Liver (tissue), 9 donors: ENCODE data around the gene MOB1A. TPM values are rescaled to one million over a fixed set of nuclear protein-coding genes. Genes with fewer than 3 reads are reported as not detected.

Experiments used
- DNase-seq: peaks from one replicate; pipeline ENCODE4 v3.0.0-alpha.2; 2017; ENCODE audit warnings: low spot score
- H3K27ac ChIP-seq, 2 donors: one replicate each; pipeline ENCODE4 v1.7.0; 2013; ENCODE audit warnings: inconsistent platforms in 2 of 2, low read length in 2 of 2, control low read depth in 1 of 2, low read depth in 1 of 2, mild to moderate bottlenecking in 1 of 2
- H3K27me3 ChIP-seq, 4 donors: one replicate each; pipeline versions ENCODE4 v1.6.1 to v1.7.0; 2013; ENCODE audit warnings: low read length in 3 of 4, inconsistent platforms in 1 of 4, mild to moderate bottlenecking in 1 of 4, moderate library complexity in 1 of 4; ENCODE audit not compliant: control insufficient read depth in 4 of 4, insufficient read depth in 4 of 4
- H3K36me3 ChIP-seq, 4 donors: one replicate each; pipeline versions ENCODE4 v1.6.1 to v1.7.0; 2013; ENCODE audit warnings: low read length in 3 of 4, mild to moderate bottlenecking in 3 of 4, low read depth in 1 of 4, moderate library complexity in 1 of 4; ENCODE audit not compliant: control insufficient read depth in 4 of 4, insufficient read depth in 3 of 4
- H3K4me1 ChIP-seq, 4 donors: one replicate each; pipeline versions ENCODE4 v1.6.1 to v1.7.0; 2013; ENCODE audit warnings: low read length in 3 of 4, mild to moderate bottlenecking in 3 of 4, moderate library complexity in 1 of 4; ENCODE audit not compliant: control insufficient read depth in 4 of 4, insufficient read depth in 4 of 4
- H3K4me3 ChIP-seq, 3 donors: one replicate each; pipeline versions ENCODE4 v1.6.1 to v1.7.0; 2013; ENCODE audit warnings: low read length in 3 of 3, control low read depth in 1 of 3, low read depth in 1 of 3, mild to moderate bottlenecking in 1 of 3
- H3K9ac ChIP-seq, 2 donors: one replicate each; pipeline ENCODE4 v1.7.0; 2013; ENCODE audit warnings: low read length in 2 of 2, mild to moderate bottlenecking in 2 of 2, moderate library complexity in 2 of 2, control low read depth in 1 of 2, low read depth in 1 of 2
- H3K9me3 ChIP-seq, 4 donors: one replicate each; pipeline versions ENCODE4 v1.6.1 to v1.7.0; 2013; ENCODE audit warnings: low read length in 3 of 4; ENCODE audit not compliant: control insufficient read depth in 4 of 4
- ATF3 ChIP-seq: IDR thresholded peaks from 2 replicates; pipeline ENCODE4 v1.6.1; 2016; ENCODE audit warnings: antibody characterized with exemption
- FOXA1 ChIP-seq: IDR thresholded peaks from 2 replicates; pipeline ENCODE4 v1.6.1; 2016; ENCODE audit warnings: antibody characterized with exemption
- FOXA2 ChIP-seq: IDR thresholded peaks from 2 replicates; pipeline ENCODE4 v1.6.1; 2016; ENCODE audit warnings: antibody characterized with exemption
- GABPA ChIP-seq, 2 donors: IDR thresholded peaks in 1 of 2; conservative IDR thresholded peaks in 1 of 2; 2 replicates each; pipeline ENCODE4 v1.6.1; 2016; ENCODE audit warnings: antibody characterized with exemption in 2 of 2, mild to moderate bottlenecking in 1 of 2, moderate library complexity in 1 of 2
- HNF4G ChIP-seq: IDR thresholded peaks from 2 replicates; pipeline ENCODE4 v1.6.1; 2016; ENCODE audit warnings: antibody characterized with exemption
- MAX ChIP-seq: IDR thresholded peaks from 2 replicates; pipeline ENCODE4 v1.6.1; 2016; ENCODE audit warnings: antibody characterized with exemption
- NR2F2 ChIP-seq: IDR thresholded peaks from 2 replicates; pipeline ENCODE4 v1.6.1; 2016; ENCODE audit warnings: antibody characterized with exemption
- RAD21 ChIP-seq, 2 donors: IDR thresholded peaks; 2 replicates each; pipeline ENCODE4 v1.6.1; 2016; ENCODE audit warnings: antibody characterized with exemption in 2 of 2, mild to moderate bottlenecking in 2 of 2
- RXRA ChIP-seq, 2 donors: IDR thresholded peaks; 2 replicates each; pipeline ENCODE4 v1.6.1; 2017 to 2018; ENCODE audit warnings: antibody characterized with exemption in 2 of 2, mild to moderate bottlenecking in 1 of 2
- SP1 ChIP-seq: IDR thresholded peaks from 2 replicates; pipeline ENCODE4 v1.6.1; 2018; ENCODE audit warnings: antibody characterized with exemption, mild to moderate bottlenecking
- TAF1 ChIP-seq: conservative IDR thresholded peaks from 2 replicates; pipeline ENCODE4 v1.6.1; 2016; ENCODE audit warnings: antibody characterized with exemption, mild to moderate bottlenecking
- YY1 ChIP-seq: IDR thresholded peaks from 2 replicates; pipeline ENCODE4 v1.6.1; 2016; ENCODE audit warnings: antibody characterized with exemption, mild to moderate bottlenecking
- WGBS: extraction: QIAGEN DNeasy Blood & Tissue Kit; methylation state at CpG from one replicate; pipeline ENCODE4 v1.1.7; 2013; 5-methylcytosine and 5-hydroxymethylcytosine counted together
- polyA plus RNA-seq, 2 donors: library from polyadenylated mRNA; stranded (reverse) in 1 of 2; unstranded in 1 of 2; fragments of 200-250 nt in 1 of 2; fragments of >200 nt in 1 of 2; fragmentation: Nextera tagmentation in 1 of 2; extraction: Ambion mirVana in 1 of 2; gene quantifications; one replicate each; pipeline versions ENCODE4 v1.2.1 to v1.2.3, GENCODE V29; 2013 to 2015
- total RNA-seq, 2 donors: library from RNA; depleted of rRNA; stranded (reverse); fragments of >200 nt; gene quantifications; one replicate each; pipeline ENCODE4 v1.2.3, GENCODE V29; 2014
- TF ChIP-seq, protein P1 (sequence below): fragments of 150-350 bp; IDR thresholded peaks from 2 replicates; pipeline ENCODE4 v1.5.1; 2017; ENCODE audit warnings: improper control_type of control experiment, low read depth, low read length; ENCODE audit not compliant: missing input control
- TF ChIP-seq, protein P2 (sequence below): IDR thresholded peaks from 2 replicates; pipeline ENCODE4 v1.6.1; 2016; ENCODE audit warnings: antibody characterized with exemption, mild to moderate bottlenecking
- TF ChIP-seq, protein P3 (sequence below): IDR thresholded peaks from 2 replicates; pipeline ENCODE4 v1.6.1; 2016; ENCODE audit warnings: antibody characterized with exemption
- donor health status: healthy.
- donor health status: healthy.
- donor health status: healthy.
- donor health status: healthy.
- donor health status: healthy.

The MOB1A gene
- total and polyA plus RNA-seq, 4 donors = 15.5 to 44.7 (median 23.0) TPM

GRCh38 chr2:74107071-74107470 is 71.6 kb downstream of the MOB1A start:
- Histone ChIP-seq H3K27ac (no peak overlapping the region), H3K4me1 (no peaks in the 10 kb centered on the region), H3K9me3 (no peaks in the 10 kb centered on the region), H3K4me3 (no peak overlapping the region), H3K9ac (no peak overlapping the region), H3K36me3 (peaks cover 0 to 11% (median 5%) of the 10 kb centered on the region in 4 donors), H3K27me3 (no peaks in the 10 kb centered on the region)
- TF ChIP-seq ATF3 (no peak), SP1 (no peak), HNF4G (no peak), FOXA1 (no peak), FOXA2 (no peak), RXRA (IDR thresholded peaks at IDR 0.05) (no peak), TAF1 (no peak), NR2F2 (no peak), MAX (no peak), YY1 (no peak)
- TF ChIP-seq, protein P1, sequence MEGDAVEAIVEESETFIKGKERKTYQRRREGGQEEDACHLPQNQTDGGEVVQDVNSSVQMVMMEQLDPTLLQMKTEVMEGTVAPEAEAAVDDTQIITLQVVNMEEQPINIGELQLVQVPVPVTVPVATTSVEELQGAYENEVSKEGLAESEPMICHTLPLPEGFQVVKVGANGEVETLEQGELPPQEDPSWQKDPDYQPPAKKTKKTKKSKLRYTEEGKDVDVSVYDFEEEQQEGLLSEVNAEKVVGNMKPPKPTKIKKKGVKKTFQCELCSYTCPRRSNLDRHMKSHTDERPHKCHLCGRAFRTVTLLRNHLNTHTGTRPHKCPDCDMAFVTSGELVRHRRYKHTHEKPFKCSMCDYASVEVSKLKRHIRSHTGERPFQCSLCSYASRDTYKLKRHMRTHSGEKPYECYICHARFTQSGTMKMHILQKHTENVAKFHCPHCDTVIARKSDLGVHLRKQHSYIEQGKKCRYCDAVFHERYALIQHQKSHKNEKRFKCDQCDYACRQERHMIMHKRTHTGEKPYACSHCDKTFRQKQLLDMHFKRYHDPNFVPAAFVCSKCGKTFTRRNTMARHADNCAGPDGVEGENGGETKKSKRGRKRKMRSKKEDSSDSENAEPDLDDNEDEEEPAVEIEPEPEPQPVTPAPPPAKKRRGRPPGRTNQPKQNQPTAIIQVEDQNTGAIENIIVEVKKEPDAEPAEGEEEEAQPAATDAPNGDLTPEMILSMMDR = no peak
- TF ChIP-seq, protein P2, sequence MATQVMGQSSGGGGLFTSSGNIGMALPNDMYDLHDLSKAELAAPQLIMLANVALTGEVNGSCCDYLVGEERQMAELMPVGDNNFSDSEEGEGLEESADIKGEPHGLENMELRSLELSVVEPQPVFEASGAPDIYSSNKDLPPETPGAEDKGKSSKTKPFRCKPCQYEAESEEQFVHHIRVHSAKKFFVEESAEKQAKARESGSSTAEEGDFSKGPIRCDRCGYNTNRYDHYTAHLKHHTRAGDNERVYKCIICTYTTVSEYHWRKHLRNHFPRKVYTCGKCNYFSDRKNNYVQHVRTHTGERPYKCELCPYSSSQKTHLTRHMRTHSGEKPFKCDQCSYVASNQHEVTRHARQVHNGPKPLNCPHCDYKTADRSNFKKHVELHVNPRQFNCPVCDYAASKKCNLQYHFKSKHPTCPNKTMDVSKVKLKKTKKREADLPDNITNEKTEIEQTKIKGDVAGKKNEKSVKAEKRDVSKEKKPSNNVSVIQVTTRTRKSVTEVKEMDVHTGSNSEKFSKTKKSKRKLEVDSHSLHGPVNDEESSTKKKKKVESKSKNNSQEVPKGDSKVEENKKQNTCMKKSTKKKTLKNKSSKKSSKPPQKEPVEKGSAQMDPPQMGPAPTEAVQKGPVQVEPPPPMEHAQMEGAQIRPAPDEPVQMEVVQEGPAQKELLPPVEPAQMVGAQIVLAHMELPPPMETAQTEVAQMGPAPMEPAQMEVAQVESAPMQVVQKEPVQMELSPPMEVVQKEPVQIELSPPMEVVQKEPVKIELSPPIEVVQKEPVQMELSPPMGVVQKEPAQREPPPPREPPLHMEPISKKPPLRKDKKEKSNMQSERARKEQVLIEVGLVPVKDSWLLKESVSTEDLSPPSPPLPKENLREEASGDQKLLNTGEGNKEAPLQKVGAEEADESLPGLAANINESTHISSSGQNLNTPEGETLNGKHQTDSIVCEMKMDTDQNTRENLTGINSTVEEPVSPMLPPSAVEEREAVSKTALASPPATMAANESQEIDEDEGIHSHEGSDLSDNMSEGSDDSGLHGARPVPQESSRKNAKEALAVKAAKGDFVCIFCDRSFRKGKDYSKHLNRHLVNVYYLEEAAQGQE = no peak
- no peak for DNase-seq
- 78% methylated on average over 12 of the region's 12 CpGs for WGBS

GRCh38 chr2:74105413-74105812 is 73.3 kb downstream of the MOB1A start:
- H3K4me1 ChIP-seq = no peaks in the 10 kb centered on the region
- TF ChIP-seq SP1 (no peak), GABPA (IDR thresholded peaks at IDR 0.05 in 1 of 2, conservative IDR thresholded peaks at IDR 0.05 in 1 of 2) (no peak), YY1 (no peak), RAD21 (IDR thresholded peaks at IDR 0.05) (no peak), MAX (no peak), FOXA1 (no peak), RXRA (IDR thresholded peaks at IDR 0.05) (no peak), TAF1 (no peak), NR2F2 (no peak)
- TF ChIP-seq, protein P1 = no peak
- TF ChIP-seq, protein P3, sequence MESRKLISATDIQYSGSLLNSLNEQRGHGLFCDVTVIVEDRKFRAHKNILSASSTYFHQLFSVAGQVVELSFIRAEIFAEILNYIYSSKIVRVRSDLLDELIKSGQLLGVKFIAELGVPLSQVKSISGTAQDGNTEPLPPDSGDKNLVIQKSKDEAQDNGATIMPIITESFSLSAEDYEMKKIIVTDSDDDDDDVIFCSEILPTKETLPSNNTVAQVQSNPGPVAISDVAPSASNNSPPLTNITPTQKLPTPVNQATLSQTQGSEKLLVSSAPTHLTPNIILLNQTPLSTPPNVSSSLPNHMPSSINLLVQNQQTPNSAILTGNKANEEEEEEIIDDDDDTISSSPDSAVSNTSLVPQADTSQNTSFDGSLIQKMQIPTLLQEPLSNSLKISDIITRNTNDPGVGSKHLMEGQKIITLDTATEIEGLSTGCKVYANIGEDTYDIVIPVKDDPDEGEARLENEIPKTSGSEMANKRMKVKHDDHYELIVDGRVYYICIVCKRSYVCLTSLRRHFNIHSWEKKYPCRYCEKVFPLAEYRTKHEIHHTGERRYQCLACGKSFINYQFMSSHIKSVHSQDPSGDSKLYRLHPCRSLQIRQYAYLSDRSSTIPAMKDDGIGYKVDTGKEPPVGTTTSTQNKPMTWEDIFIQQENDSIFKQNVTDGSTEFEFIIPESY = no peak
- TF ChIP-seq, protein P2 = no peak

More at GRCh38 chr2:74105413-74105812, 73.3 kb downstream of the MOB1A start:
- H3K27me3 ChIP-seq = no peaks in the 10 kb centered on the region
- H3K9me3 ChIP-seq = no peaks in the 10 kb centered on the region
- no peak overlapping the region for H3K9ac ChIP-seq
- DNase-seq = no peak
- H3K4me3 ChIP-seq = no peak overlapping the region
- H3K36me3 ChIP-seq = peaks cover 1 to 26% (median 14%) of the 10 kb centered on the region in 4 donors
- no peak overlapping the region for H3K27ac ChIP-seq
- 95% methylated on average over 8 of the region's 8 CpGs for WGBS
